ENCODE results near the gene NUP58. TPM values are rescaled to one million over a fixed set of nuclear protein-coding genes. Genes with fewer than 3 reads are reported as not detected.
A peak's percentile ranks its signal among the peaks of the same experiment; 100 is the strongest.

The NUP58 gene
- total RNA-seq, 4 donors from 2014 or later: 24.4 to 96.6 (median 42.4) TPM

- Histone ChIP-seq H3K27ac (no peak within 1 kb of the TSS), H3K27me3 (peaks cover 0 to 8% of the 10 kb centered on the region in 2 donors), H3K4me3 (peak within 1 kb of the TSS in 3 of 4 donors; percentile 27 to 42 (median 37)), H3K4me1 (peaks cover 0 to 7% (median 3%) of the 10 kb centered on the region in 4 donors), H3K9me3 (no peaks in the 10 kb centered on the region), H3K36me3 (no peaks in the 10 kb centered on the region)
- TF ChIP-seq CTCF (IDR thresholded peaks at IDR 0.05) (no peak), POLR2A (IDR thresholded peaks at IDR 0.05) (no peak)
- DNase-seq: no peak
Observed at GRCh38 chr13:25371875-25372283, 70.5 kb downstream of the NUP58 start, which contains the start of gene ATP8A2. Gene ATP8A2, plus strand, starts transcription at chr13:25371974. Its CDS starts 239 bp downstream, at chr13:25372213.

- peaks cover 0 to 7% (median 3%) of the 10 kb centered on the region in 4 donors for H3K4me1 ChIP-seq
- TF ChIP-seq POLR2A (IDR thresholded peaks at IDR 0.05) (no peak), CTCF (IDR thresholded peaks at IDR 0.05) (no peak)
- peak overlapping the region in 3 of 4 donors; percentile 27 to 42 (median 37) for H3K4me3 ChIP-seq
- no peak overlapping the region for H3K27ac ChIP-seq
- no peaks in the 10 kb centered on the region for H3K9me3 ChIP-seq
- no peak for DNase-seq
- peaks cover 0 to 8% of the 10 kb centered on the region in 2 donors for H3K27me3 ChIP-seq
- no peaks in the 10 kb centered on the region for H3K36me3 ChIP-seq
Observed at GRCh38 chr13:25372284-25373081, 71.1 kb downstream of the NUP58 start.

GRCh38 chr13:25375727-25376358, 74.4 kb downstream of the NUP58 start:
- TF ChIP-seq POLR2A (IDR thresholded peaks at IDR 0.05) (no peak), CTCF (IDR thresholded peaks at IDR 0.05) (peak; percentile 15 to 60 (median 55))
- Histone ChIP-seq H3K27me3 (peaks cover 0 to 8% of the 10 kb centered on the region in 2 donors), H3K36me3 (no peaks in the 10 kb centered on the region), H3K4me3 (no peak overlapping the region), H3K9me3 (no peaks in the 10 kb centered on the region), H3K4me1 (peaks cover 0 to 7% (median 3%) of the 10 kb centered on the region in 4 donors), H3K27ac (no peak overlapping the region)
- peak in 1 of 3 donors; percentile 56 for DNase-seq

- no peak overlapping the region for H3K27ac ChIP-seq
- H3K4me3 ChIP-seq: no peak overlapping the region
- H3K27me3 ChIP-seq: peaks cover 0 to 3% of the 10 kb centered on the region in 2 donors
- peaks cover 0 to 1% (median under 1%) of the 10 kb centered on the region in 4 donors for H3K4me1 ChIP-seq
- H3K36me3 ChIP-seq: no peaks in the 10 kb centered on the region
- no peaks in the 10 kb centered on the region for H3K9me3 ChIP-seq
- TF ChIP-seq CTCF (IDR thresholded peaks at IDR 0.05) (no peak), POLR2A (IDR thresholded peaks at IDR 0.05) (no peak)
- DNase-seq: no peak
Observed at GRCh38 chr13:25377244-25377962, 76.0 kb downstream of the NUP58 start.

- Histone ChIP-seq H3K27me3 (no peaks in the 10 kb centered on the region), H3K36me3 (no peaks in the 10 kb centered on the region), H3K27ac (no peak overlapping the region), H3K4me3 (no peak overlapping the region), H3K9me3 (no peaks in the 10 kb centered on the region), H3K4me1 (no peaks in the 10 kb centered on the region)
- no peak for DNase-seq
- no peak for TF ChIP-seq CTCF (IDR thresholded peaks at IDR 0.05)
- TF ChIP-seq POLR2A (IDR thresholded peaks at IDR 0.05): no peak
Observed at GRCh38 chr13:25378528-25378927, 77.1 kb downstream of the NUP58 start.

All from Peyer's patch (tissue), 4 donors.